ENCODE data around the gene SHF.
"Not testable (repeated sequence)": the region's sequence is repeated elsewhere in the genome, so short reads cannot be mapped to it uniquely, and the experiment has no call there.

SHF gene

GRCh38 chr15:45143056-45143455 is 44.7 kb downstream of the SHF start:
- DNase-seq = no peak

GRCh38 chr15:45141386-45141785 is 46.4 kb downstream of the SHF start:
- DNase-seq = no peak

DNA sequence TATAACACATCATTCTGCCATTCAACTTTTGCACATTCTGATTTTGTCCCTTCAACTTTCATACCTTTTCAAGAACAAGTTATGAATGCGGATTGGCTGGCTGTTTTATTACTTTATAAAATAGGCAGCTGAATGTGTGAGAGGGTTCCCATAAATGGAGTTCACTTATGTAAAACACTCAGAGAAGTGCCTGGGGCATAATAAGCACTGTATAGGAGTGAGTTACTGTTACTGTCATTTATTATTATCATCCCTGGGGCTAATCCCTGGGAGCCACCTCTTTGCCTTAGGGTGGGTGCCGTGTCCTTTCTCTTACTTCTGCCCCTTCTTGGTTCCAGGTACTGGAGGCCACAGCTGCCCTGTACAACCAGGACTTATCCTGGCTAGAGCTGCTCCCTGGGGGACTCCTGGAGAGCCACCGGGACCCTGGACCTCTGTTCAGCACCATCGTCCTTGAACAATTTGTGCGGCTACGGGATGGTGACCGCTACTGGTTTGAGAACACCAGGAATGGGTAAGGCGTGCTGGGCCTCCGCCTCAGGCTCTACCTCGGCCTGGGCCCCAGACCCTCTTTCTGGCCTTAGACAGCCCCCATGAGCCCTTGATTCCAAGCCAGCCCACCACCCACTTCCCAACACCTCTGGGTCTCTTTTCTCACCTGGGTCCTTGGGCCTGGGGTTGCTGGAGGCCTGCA is 47.1 kb downstream of the SHF start:
- no peak for DNase-seq

- DNase-seq = no peak
These were observed 48.0 kb downstream of the SHF start for GRCh38 chr15:45139770-45140169.

DNA sequence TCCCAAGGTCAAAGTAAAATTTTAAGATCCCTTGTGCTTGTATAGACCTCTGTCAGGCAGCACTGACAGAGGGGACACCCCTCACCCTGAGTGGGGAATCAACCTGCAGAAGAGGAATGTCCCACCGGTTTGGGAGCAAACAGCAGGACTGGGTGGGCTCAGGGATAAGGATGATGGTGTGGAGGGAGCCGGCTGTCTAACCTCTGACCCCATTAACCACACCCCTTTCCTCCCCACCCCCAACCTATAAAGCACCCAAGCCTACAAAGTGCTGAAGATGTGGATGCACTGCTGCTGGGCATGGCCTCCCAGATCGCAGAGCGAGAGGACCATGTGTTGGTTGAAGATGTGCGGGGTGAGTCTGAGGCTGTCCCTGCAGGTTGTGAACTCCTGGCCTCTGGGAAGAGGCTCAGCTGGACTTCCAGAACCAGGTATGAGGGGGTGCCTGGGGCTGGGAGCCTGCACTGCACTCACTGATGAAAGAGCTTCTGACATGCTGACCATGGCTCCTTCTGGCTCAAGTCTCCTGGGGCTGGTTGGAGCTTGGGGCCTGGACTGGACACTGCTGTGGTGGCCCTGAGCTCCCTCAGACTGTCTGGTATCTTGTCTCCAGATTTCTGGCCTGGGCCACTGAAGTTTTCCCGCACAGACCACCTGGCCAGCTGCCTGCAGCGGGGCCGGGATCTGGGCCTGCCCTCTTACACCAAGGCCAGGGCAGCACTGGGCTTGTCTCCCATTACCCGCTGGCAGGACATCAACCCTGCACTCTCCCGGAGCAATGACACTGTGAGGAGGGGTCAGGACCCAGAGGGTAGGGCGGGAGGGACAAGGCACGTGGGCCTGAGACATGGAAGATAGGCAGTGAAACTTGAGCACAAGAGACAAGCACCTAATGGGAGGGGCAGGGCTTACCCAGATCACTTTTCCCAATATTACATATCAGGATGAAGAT is 48.7 kb downstream of the SHF start:
- no peak for DNase-seq

DNA sequence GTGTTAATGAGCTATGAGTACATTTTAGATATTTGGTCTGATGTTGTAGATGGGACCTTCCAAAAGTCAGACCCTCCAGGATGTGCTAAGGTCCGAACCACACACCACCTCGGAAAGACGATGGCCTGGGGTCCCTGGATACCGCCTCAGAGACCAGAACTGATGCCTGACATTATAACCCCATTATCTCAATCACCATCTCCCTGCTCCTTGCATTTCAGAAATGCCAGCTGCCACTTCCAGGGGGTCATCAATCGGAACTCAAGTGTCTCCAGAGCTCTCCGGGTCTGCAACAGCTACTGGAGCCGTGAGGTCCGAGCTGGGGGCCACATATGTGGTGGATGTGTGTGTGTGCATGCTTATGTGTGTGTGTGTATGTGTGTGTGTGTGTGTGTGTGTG is 50.1 kb downstream of the SHF start:
- no peak for DNase-seq

GRCh38 chr15:45136378-45136764 is 51.4 kb downstream of the SHF start:
- DNase-seq = no peak

GRCh38 chr15:45135705-45136377 is 51.9 kb downstream of the SHF start:
- not testable (repeated sequence) for DNase-seq

- DNase-seq = no peak
These were observed 52.8 kb downstream of the SHF start for GRCh38 chr15:45134682-45135604.

DNA sequence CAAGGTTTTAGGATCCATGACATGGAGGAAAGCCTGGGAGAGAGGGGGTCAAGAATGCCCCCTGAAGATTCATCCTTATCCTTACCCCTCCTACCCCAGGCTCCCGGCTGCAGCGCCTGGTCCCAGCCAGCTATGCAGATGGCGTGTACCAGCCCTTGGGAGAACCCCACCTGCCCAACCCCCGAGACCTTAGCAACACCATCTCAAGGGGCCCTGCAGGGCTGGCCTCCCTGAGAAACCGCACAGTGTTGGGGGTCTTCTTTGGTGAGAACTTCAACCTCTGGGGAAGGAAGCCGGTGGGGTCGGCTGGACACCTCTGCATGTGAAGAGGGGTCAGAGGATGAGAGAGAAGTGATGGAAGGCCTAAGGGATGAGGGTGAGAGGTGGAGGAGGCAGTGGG is 53.7 kb downstream of the SHF start:
- DNase-seq = no peak

DNA sequence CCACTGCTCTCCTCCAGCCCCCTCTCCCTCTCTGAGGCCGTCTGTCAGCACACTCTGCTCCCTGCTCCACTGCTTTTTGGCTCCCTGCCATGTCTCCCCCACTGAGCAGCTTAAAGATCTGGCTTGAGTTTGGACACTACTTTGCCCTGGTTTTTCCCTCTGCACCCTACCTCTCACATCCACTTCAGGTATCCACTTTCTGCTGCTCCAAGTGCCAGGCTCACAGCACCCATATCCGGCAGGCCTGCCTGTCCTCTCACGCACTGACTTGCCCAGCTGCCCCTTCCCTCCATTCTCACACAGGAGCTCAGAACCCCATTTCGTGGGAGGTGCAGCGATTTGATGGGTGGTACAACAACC is 54.2 kb downstream of the SHF start:
- DNase-seq = no peak

- DNase-seq = no peak
These were observed 54.8 kb downstream of the SHF start for GRCh38 chr15:45132844-45133560.

DNA sequence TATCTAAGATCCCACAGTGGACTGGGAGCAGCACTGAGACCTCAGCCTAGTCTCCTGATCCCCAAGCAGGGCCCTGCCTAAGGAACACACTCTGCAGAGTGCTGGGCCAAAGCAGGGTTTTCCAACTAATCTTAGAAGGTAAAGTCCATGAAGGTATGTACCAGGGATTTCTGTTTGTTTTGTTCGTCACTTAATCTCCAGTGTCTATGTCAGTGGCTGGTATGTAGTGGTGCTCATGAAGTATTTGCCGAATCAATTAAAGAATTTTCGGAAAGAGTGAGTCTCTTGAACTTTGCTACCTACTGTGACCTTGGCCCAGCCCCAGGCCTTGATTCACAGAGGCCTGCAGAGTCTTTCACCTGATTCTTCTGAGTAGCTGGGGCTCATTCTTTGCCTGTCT is 56.3 kb downstream of the SHF start:
- DNase-seq = no peak

- no peak for DNase-seq
These were observed 57.3 kb downstream of the SHF start for GRCh38 chr15:45130291-45131000.

DNA sequence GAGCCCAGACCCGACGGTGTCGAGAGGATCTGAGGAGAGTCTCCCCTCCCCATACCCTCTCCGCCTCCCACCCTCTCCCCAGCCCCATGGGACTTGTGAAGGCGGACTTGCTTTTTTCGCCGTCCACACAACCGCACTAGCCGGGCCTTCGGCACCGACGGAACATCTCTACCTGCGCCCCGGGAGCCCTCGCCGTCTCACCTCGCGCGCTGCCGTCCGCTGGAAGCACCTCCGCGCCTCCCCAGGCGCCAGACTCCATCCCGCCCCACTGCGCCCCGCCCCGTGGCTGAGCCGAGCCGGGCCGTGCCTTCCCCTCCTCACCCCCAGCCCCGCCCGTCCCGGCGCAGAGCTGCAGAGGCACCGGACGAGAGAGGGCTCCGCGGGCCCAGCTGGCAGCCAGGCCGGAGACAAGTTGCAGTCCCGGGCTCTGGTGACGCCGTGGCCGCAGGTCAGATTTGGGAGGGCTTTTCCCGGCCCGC is 58.1 kb downstream of the SHF start, which contains the start of the genes DUOX1 and DUOXA1:
DUOX1 (plus strand) TSS at position 344 of the 479 bp plus-strand sequence. CDS start 1,973 bp downstream, outside the sequence.
DUOXA1 (minus strand) TSS at position 229 of the 479 bp plus-strand sequence. CDS start 6,865 bp downstream, outside the sequence.
- DNase-seq = no peak

- no peak for DNase-seq
These were observed 58.7 kb downstream of the SHF start for GRCh38 chr15:45128971-45129639.

DNA sequence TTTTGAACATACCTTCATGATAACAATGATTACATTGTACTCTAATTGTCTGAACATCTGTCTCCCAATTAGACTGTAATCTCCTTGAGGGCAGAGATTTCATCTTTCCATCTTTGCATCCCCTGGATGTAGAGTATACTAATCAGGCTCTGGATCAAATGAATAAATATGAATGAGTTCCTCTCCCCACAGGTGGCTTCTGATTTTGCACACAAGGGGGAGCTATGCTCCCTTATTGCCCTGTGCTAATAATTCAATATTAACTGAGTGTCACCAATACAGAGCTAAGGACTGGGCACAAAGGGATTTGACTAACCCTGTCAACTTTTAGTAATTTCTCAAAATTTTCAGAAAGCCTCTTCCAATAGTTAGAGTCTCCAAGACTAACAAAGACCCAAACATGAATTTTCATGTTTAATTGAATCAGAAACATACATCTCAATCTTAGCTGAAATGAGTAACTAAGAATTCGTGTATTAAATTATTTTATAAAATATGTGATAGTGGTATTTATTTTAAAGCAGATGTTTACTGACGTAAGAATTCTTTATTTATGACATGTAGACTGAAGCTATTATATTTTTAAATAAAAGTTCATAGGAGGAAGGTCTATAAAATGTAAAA is 61.1 kb downstream of the SHF start:
- DNase-seq = peak; percentile 35

GRCh38 chr15:45123397-45123796 is 64.4 kb downstream of the SHF start:
- no peak for DNase-seq

- no peak for DNase-seq
These were observed 65.0 kb downstream of the SHF start for GRCh38 chr15:45122719-45123118.

Data from activated T-cell treated with anti-CD3 and anti-CD28 coated beads for 4 hours (primary cell).